SK-N-SH treated with all-trans-retinoic acid at 6 μM for 48 hours (cell line): ENCODE measurements around the gene OSBPL1A.
A peak's percentile ranks its signal among the peaks of the same experiment; 100 is the strongest.

Source experiments
- ATAC-seq: fragments of 200-7000 bp; cut with Tn5 transposase; 3 replicates; pipeline ENCODE4 v1.9.1; 2020; ENCODE audit warnings: mild to moderate bottlenecking, moderate library complexity
- BACH2 ChIP-seq: fragments of 250-450 bp; sonication (Bioruptor Pico); IDR thresholded peaks from 2 replicates; pipeline ENCODE4 v1.9.0; 2021; ENCODE audit warnings: mild to moderate bottlenecking, borderline replicate concordance
- CREB5 ChIP-seq: fragments of 250-450 bp; sonication (Bioruptor Pico); IDR thresholded peaks from 2 replicates; pipeline ENCODE4 v1.5.1; 2020; ENCODE audit warnings: low read depth, mild to moderate bottlenecking, moderate library complexity
- CSDC2 ChIP-seq: fragments of 250-450 bp; sonication (Bioruptor Pico); IDR thresholded peaks from 2 replicates; pipeline ENCODE4 v1.5.0; 2020; ENCODE audit warnings: mild to moderate bottlenecking, moderate library complexity
- CSRNP3 ChIP-seq: fragments of 250-450 bp; sonication (Bioruptor Pico); IDR thresholded peaks from 2 replicates; pipeline ENCODE4 v1.5.1; 2021; ENCODE audit warnings: mild to moderate bottlenecking, moderate library complexity
- GLIS3 ChIP-seq: fragments of 250-450 bp; sonication (Bioruptor Pico); IDR thresholded peaks from 2 replicates; pipeline ENCODE4 v1.5.0; 2020; ENCODE audit warnings: mild to moderate bottlenecking, moderate library complexity
- ISL1 ChIP-seq: fragments of 250-450 bp; sonication (Bioruptor Pico); IDR thresholded peaks from 2 replicates; pipeline ENCODE4 v2.1.2; 2022; ENCODE audit warnings: mild to moderate bottlenecking, moderate library complexity
- PATZ1 ChIP-seq: fragments of 250-450 bp; sonication (Bioruptor Pico); IDR thresholded peaks from 2 replicates; pipeline ENCODE4 v1.8.0; 2020; ENCODE audit warnings: mild to moderate bottlenecking, moderate library complexity, borderline replicate concordance
- PPARA ChIP-seq: fragments of 250-450 bp; sonication (Bioruptor Pico); IDR thresholded peaks from 2 replicates; pipeline ENCODE4 v1.5.0; 2020; ENCODE audit warnings: mild to moderate bottlenecking, borderline replicate concordance
- RARB ChIP-seq: fragments of 250-450 bp; sonication (Bioruptor Pico); IDR thresholded peaks from 2 replicates; pipeline ENCODE4 v1.8.0; 2021; ENCODE audit warnings: mild to moderate bottlenecking, moderate library complexity
- SNAI2 ChIP-seq: fragments of 250-450 bp; sonication (Bioruptor Pico); IDR thresholded peaks from 2 replicates; pipeline ENCODE4 v1.5.0; 2020; ENCODE audit warnings: mild to moderate bottlenecking, moderate library complexity
- TCF4 ChIP-seq: fragments of 250-450 bp; sonication (Bioruptor Pico); IDR thresholded peaks from 2 replicates; pipeline ENCODE4 v1.8.0; 2021; ENCODE audit warnings: mild to moderate bottlenecking, moderate library complexity, borderline replicate concordance
- TSHZ2 ChIP-seq: fragments of 250-450 bp; sonication (Bioruptor Pico); IDR thresholded peaks from 2 replicates; pipeline ENCODE4 v1.5.0; 2020; ENCODE audit warnings: mild to moderate bottlenecking, moderate library complexity
- ZC3H10 ChIP-seq: fragments of 250-450 bp; sonication (Bioruptor Pico); IDR thresholded peaks from 2 replicates; pipeline ENCODE4 v1.5.1; 2021; ENCODE audit warnings: mild to moderate bottlenecking, moderate library complexity
- ZNF565 ChIP-seq: fragments of 450-650 bp; formaldehyde crosslinking; conservative IDR thresholded peaks from 2 replicates; pipeline ENCODE4 v1.5.0; 2020; ENCODE audit warnings: low read depth, mild to moderate bottlenecking, moderate library complexity
- ZNF70 ChIP-seq: fragments of 450-650 bp; formaldehyde crosslinking; IDR thresholded peaks from 2 replicates; pipeline ENCODE4 v1.5.0; 2020; ENCODE audit warnings: mild to moderate bottlenecking, moderate library complexity
- ZNF8 ChIP-seq: fragments of 450-650 bp; formaldehyde crosslinking; IDR thresholded peaks from 2 replicates; pipeline ENCODE4 v1.5.0; 2020; ENCODE audit warnings: mild to moderate bottlenecking, moderate library complexity

The OSBPL1A gene

GRCh38 chr18:24426398-24427294 is 29.0 kb upstream of the OSBPL1A start, which contains the start of gene IMPACT (continued):
- 0 out of 2 replicates have a peak, but pooled peaks have one; percentile 64 for TF ChIP-seq ZNF565 (CRISPR knock-in tag)
- no peak for TF ChIP-seq ZC3H10

- ATAC-seq, result no peak
- no peak for TF ChIP-seq SNAI2
- TF ChIP-seq ZC3H10, result no peak
- peak; percentile 54; the same call in 1 of the 2 replicates for TF ChIP-seq CSRNP3 (CRISPR knock-in tag)
- 0 out of 2 replicates have a peak, but pooled peaks have one; percentile 19 for TF ChIP-seq CREB5 (CRISPR knock-in tag)
- no peak for TF ChIP-seq TSHZ2
- no peak for TF ChIP-seq CSDC2 (CRISPR knock-in tag)
- no peak for TF ChIP-seq TCF4
- no peak for TF ChIP-seq RARB
- TF ChIP-seq ZNF8 (CRISPR knock-in tag), result no peak
- TF ChIP-seq ZNF70 (CRISPR knock-in tag), result no peak
- no peak for TF ChIP-seq PPARA (CRISPR knock-in tag)
These were observed 28.4 kb upstream of the OSBPL1A start for GRCh38 chr18:24426073-24426397.

- TF ChIP-seq ZC3H10 (no peak), RARB (no peak), BACH2 (CRISPR knock-in tag) (no peak), ZNF70 (CRISPR knock-in tag) (no peak), ISL1 (CRISPR knock-in tag) (no peak), SNAI2 (no peak), ZNF565 (CRISPR knock-in tag) (no peak), CSRNP3 (CRISPR knock-in tag) (no peak), CSDC2 (CRISPR knock-in tag) (no peak), PPARA (CRISPR knock-in tag) (no peak), GLIS3 (CRISPR knock-in tag) (no peak), PATZ1 (CRISPR knock-in tag) (no peak), TSHZ2 (no peak)
- ATAC-seq, result no peak
These were observed 24.2 kb upstream of the OSBPL1A start for GRCh38 chr18:24421831-24422230.
